H1 (cell line): ENCODE data around the gene NEDD4L.

Source experiments
- CTCF ChIP-seq, 3 experiments: IDR thresholded peaks; 1 replicate in 2 of 3; 2 replicates in 1 of 3; pipeline versions ENCODE4 v1.5.1 to v1.6.1; 2011; ENCODE audit warnings: low read length in 3 of 3, mild to moderate bottlenecking in 3 of 3, inconsistent platforms in 2 of 3, low read depth in 1 of 3, moderate library complexity in 1 of 3; ENCODE audit not compliant: insufficient read depth in 1 of 3; ENCODE audit errors: control extremely low read depth in 1 of 3
- EZH2 ChIP-seq: fragments of 200-600 bp; sonication (generic); IDR thresholded peaks from 2 replicates; pipeline ENCODE4 v1.7.1; 2012; ENCODE audit warnings: low read depth, mild to moderate bottlenecking, moderate library complexity, low read length, inconsistent platforms; ENCODE audit not compliant: severe bottlenecking
- HDAC6 ChIP-seq: IDR thresholded peaks from one replicate; pipeline ENCODE4 v1.7.1; 2012; ENCODE audit warnings: low read depth, mild to moderate bottlenecking, inconsistent platforms, low read length, moderate library complexity

GRCh38 chr18:58279504-58280175 lies 235.6 kb downstream of the NEDD4L start:
- TF ChIP-seq CTCF (IDR thresholded peaks at IDR 0.05; ENCODE audit: control extremely low read depth in 1 of 3, insufficient read depth in 1 of 3, low read depth in 1 of 3, low read length in 3 of 3) (no peak), HDAC6 (no peak), EZH2 (no peak)
